Pancreas (tissue), 10 donors: ENCODE data around the gene LYPD1. TPM values are rescaled to one million over a fixed set of nuclear protein-coding genes. Genes with fewer than 3 reads are reported as not detected.

ENCODE experiments used
- ATAC-seq, 4 donors: fragments of 200-7000 bp; cut with Tn5 transposase; one replicate each; pipeline versions ENCODE4 v1.8.0 to v1.9.1; 2020; ENCODE audit warnings: mild to moderate bottlenecking in 4 of 4, moderate library complexity in 4 of 4
- DNase-seq, 6 donors: peaks; one replicate each; pipeline ENCODE4 v3.0.0-alpha.2; 2020
- FAIRE-seq: peaks from 2 replicates; lab custom pipeline; 2012; peaks lifted over from hg19 to GRCh38; lab: Jason Lieb, UNC
- H3K27ac ChIP-seq, 4 donors: fragments of 200-600 bp; sonication (generic); 1 replicate in 3 of 4; 2 replicates in 1 of 4; pipeline versions ENCODE4 v1.5.0 to v1.8.0; 2020
- H3K27me3 ChIP-seq, 4 donors: fragments of 200-600 bp; one replicate each; pipeline ENCODE4 v1.8.0; 2021
- H3K36me3 ChIP-seq, 3 donors: fragments of 200-600 bp; sonication (generic) in 1 of 3; one replicate each; pipeline versions ENCODE4 v1.5.0 to v1.8.0; 2020 to 2021
- H3K4me1 ChIP-seq, 3 donors: fragments of 200-600 bp; one replicate each; pipeline ENCODE4 v1.8.0; 2021
- H3K4me3 ChIP-seq, 4 donors: fragments of 200-600 bp; sonication (generic) in 2 of 4; one replicate each; pipeline versions ENCODE4 v1.5.0 to v1.8.0; 2020 to 2021
- H3K9me3 ChIP-seq, 4 donors: fragments of 200-600 bp; one replicate each; pipeline ENCODE4 v1.8.0; 2021
- CTCF ChIP-seq, 4 donors: fragments of 200-600 bp; sonication (generic) in 3 of 4; IDR thresholded peaks; one replicate each; pipeline versions ENCODE4 v1.5.0 to v1.8.0; 2021; ENCODE audit warnings: antibody characterized with exemption in 4 of 4
- WGBS, 2 donors: extraction: QIAGEN DNeasy Blood & Tissue Kit; methylation state at CpG; one replicate each; pipeline ENCODE4 v1.1.7; 2013; 5-methylcytosine and 5-hydroxymethylcytosine counted together
- intact Hi-C, 3 donors: fragments of 100-400 bp; cut with DNase I; formaldehyde crosslinking; loops; one replicate each; pipeline versions ENCODE4 v1.11.1 to v1.14.2; 2022
- polyA plus RNA-seq, 2 donors: library from polyadenylated mRNA; stranded (reverse); fragments of 200-250 nt; gene quantifications; one replicate each; pipeline ENCODE4 v1.2.3, GENCODE V29; 2013
- total RNA-seq, 6 donors: library from RNA; stranded (reverse); fragmentation: NEBNext Ultra II Directional in 4 of 6; extraction: Animal tissue kit (Norgen Biotek cat#: 25700) in 4 of 6; gene quantifications; one replicate each; pipeline versions ENCODE4 v1.2.1 to v1.2.4, GENCODE V29; 2021 to 2023
- donor health status: healthy with polysubstance abuse.
- donor health status: DM: no; HTN: no; CAD: no; lungs with moderate emphysema.
- donor health status: DM: no; HTN: no; CAD: no.
- donor health status: control.
- donor health status: control.
- donor health status: Bipolar disorder and iron deficiency.
- donor health status: DM: yes; HTN: yes; CAD: no.
- donor health status: DM: no; HTN: no; CAD: no.
- donor health status: DM: no; HTN: no; CAD: no.
- donor health status: DM: yes; HTN: yes; CAD: no.

The LYPD1 gene
- total and polyA plus RNA-seq, 8 donors, result 1.1 to 20.5 (median 4.1) TPM

GRCh38 chr2:132691556-132691955 is 21.6 kb upstream of the LYPD1 start:
- Histone ChIP-seq H3K36me3 (no peaks in the 10 kb centered on the region), H3K9me3 (no peaks in the 10 kb centered on the region), H3K27me3 (no peaks in the 10 kb centered on the region), H3K4me3 (no peak overlapping the region), H3K4me1 (no peaks in the 10 kb centered on the region), H3K27ac (no peak overlapping the region)
- intact Hi-C loops, result no loop called here
- 81 to 94% methylated on average over 4 of the region's 4 CpGs for WGBS, 2 donors
- DNase-seq (no peak), ATAC-seq (no peak), FAIRE-seq (no peak)
- TF ChIP-seq CTCF (IDR thresholded peaks at IDR 0.05), result no peak

GRCh38 chr2:132690664-132691303 is 20.8 kb upstream of the LYPD1 start:
- DNase-seq (no peak), ATAC-seq (no peak), FAIRE-seq (no peak)
- Histone ChIP-seq H3K4me1 (no peaks in the 10 kb centered on the region), H3K27ac (no peak overlapping the region), H3K4me3 (no peak overlapping the region), H3K36me3 (no peaks in the 10 kb centered on the region), H3K27me3 (no peaks in the 10 kb centered on the region), H3K9me3 (no peaks in the 10 kb centered on the region)
- no peak for TF ChIP-seq CTCF (IDR thresholded peaks at IDR 0.05)
- intact Hi-C loops, result no loop called here
- WGBS, 2 donors, result 56 to 63% methylated on average over 1 of the region's 1 CpG

GRCh38 chr2:132681766-132682165 is 11.8 kb upstream of the LYPD1 start:
- DNase-seq (no peak), FAIRE-seq (no peak), ATAC-seq (no peak)
- TF ChIP-seq CTCF (IDR thresholded peaks at IDR 0.05), result no peak
- 75 to 97% methylated on average over 1 of the region's 1 CpG for WGBS, 2 donors
- Histone ChIP-seq H3K27ac (no peak overlapping the region), H3K27me3 (no peaks in the 10 kb centered on the region), H3K4me1 (no peaks in the 10 kb centered on the region), H3K9me3 (no peaks in the 10 kb centered on the region), H3K36me3 (no peaks in the 10 kb centered on the region), H3K4me3 (no peak overlapping the region)
- intact Hi-C loops, result no loop called here

DNA sequence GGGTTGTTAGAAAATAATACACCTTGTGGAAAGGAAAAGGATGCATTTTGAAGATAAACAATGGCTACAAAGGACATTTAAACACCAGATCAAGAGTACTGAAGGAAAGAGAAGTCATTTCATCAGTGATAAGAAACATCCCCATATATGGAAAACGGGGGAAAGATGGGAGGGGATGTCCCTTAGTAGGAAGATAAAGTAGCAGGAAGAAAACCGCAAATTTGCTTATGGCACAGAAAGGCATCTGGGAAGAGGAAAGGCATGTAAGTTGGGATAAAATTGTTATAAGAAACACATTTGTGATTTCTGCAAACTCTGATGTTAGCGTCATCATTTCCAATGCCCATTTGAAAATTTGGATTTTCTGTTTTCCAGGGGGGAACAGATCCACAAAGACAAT is 10.5 kb upstream of the LYPD1 start:
- Histone ChIP-seq H3K9me3 (no peaks in the 10 kb centered on the region), H3K4me1 (no peaks in the 10 kb centered on the region), H3K27ac (no peak overlapping the region), H3K4me3 (no peak overlapping the region), H3K36me3 (no peaks in the 10 kb centered on the region), H3K27me3 (no peaks in the 10 kb centered on the region)
- DNase-seq (no peak), ATAC-seq (no peak), FAIRE-seq (no peak)
- intact Hi-C loops, result no loop called here
- WGBS, 2 donors, result 69 to 84% methylated on average over 3 of the region's 3 CpGs
- no peak for TF ChIP-seq CTCF (IDR thresholded peaks at IDR 0.05)

GRCh38 chr2:132678483-132678882 is 8.5 kb upstream of the LYPD1 start:
- ATAC-seq (no peak), DNase-seq (no peak), FAIRE-seq (no peak)
- Histone ChIP-seq H3K4me1 (no peaks in the 10 kb centered on the region), H3K36me3 (no peaks in the 10 kb centered on the region), H3K27ac (no peak overlapping the region), H3K27me3 (no peaks in the 10 kb centered on the region), H3K4me3 (no peak overlapping the region), H3K9me3 (no peaks in the 10 kb centered on the region)
- WGBS, 2 donors, result 86 to 95% methylated on average over 2 of the region's 2 CpGs
- intact Hi-C loops, result no loop called here
- no peak for TF ChIP-seq CTCF (IDR thresholded peaks at IDR 0.05)
